Naive thymus-derived CD4-positive, alpha-beta T cell (primary cell): ENCODE measurements around the gene GMPPB. TPM values are rescaled to one million over a fixed set of nuclear protein-coding genes. Genes with fewer than 3 reads are reported as not detected.

Experiments
- ATAC-seq: fragments of 150-1000 bp; cut with Tn5 transposase; 2 replicates; pipeline ENCODE4 v1.10.0; 2021; ENCODE audit warnings: mild to moderate bottlenecking, moderate library complexity
- CTCF ChIA-PET: fragments of 350-600 bp; sonication (Branson Sonifier 250); formaldehyde crosslinking; loops from one replicate; lab custom pipeline; 2021; ENCODE audit warnings: antibody characterized with exemption; lab: Charles Lee
- POLR2A ChIA-PET: fragments of 350-600 bp; sonication (Branson Sonifier 250); formaldehyde crosslinking; loops from one replicate; lab custom pipeline; 2021; ENCODE audit warnings: antibody characterized with exemption, inconsistent platforms; lab: Charles Lee
- DNase-seq, 9 donors: peaks; one replicate each; pipeline versions ENCODE4 v3.0.0 to v3.0.0-alpha.2; 2020 to 2022; ENCODE audit warnings: mixed read lengths in 1 of 9
- H3K27ac ChIP-seq: one replicate; pipeline ENCODE4 v1.7.0; 2013; ENCODE audit warnings: mild to moderate bottlenecking, low read depth, low read length, moderate library complexity
- H3K27me3 ChIP-seq, 2 donors: one replicate each; pipeline ENCODE4 v1.7.0; 2013; ENCODE audit warnings: low read length in 2 of 2, mild to moderate bottlenecking in 2 of 2, moderate library complexity in 2 of 2; ENCODE audit not compliant: control insufficient read depth in 2 of 2, insufficient read depth in 2 of 2
- H3K36me3 ChIP-seq, 3 experiments: 1 replicate in 2 of 3; 2 replicates in 1 of 3; pipeline ENCODE4 v1.7.0; 2013; ENCODE audit warnings: low read length in 3 of 3, mild to moderate bottlenecking in 3 of 3, moderate library complexity in 1 of 3; ENCODE audit not compliant: insufficient read depth in 3 of 3, control insufficient read depth in 2 of 3
- H3K4me1 ChIP-seq, 2 donors: one replicate each; pipeline ENCODE4 v1.7.0; 2013; ENCODE audit warnings: low read length in 2 of 2, mild to moderate bottlenecking in 2 of 2, moderate library complexity in 1 of 2; ENCODE audit not compliant: control insufficient read depth in 2 of 2, insufficient read depth in 2 of 2
- H3K4me3 ChIP-seq: 2 replicates; pipeline ENCODE4 v1.7.0; 2013; ENCODE audit warnings: mild to moderate bottlenecking, low read length
- H3K9me3 ChIP-seq, 3 experiments: 1 replicate in 2 of 3; 2 replicates in 1 of 3; pipeline ENCODE4 v1.7.0; 2013; ENCODE audit warnings: low read length in 3 of 3; ENCODE audit not compliant: control insufficient read depth in 2 of 3
- H3K27ac Mint-ChIP-seq, 9 donors: one replicate each; pipeline ENCODE4 v1.8.0; 2020 to 2022; ENCODE audit warnings: mixed read lengths in 9 of 9, mild to moderate bottlenecking in 8 of 9, moderate library complexity in 5 of 9, inconsistent platforms in 2 of 9
- H3K27me3 Mint-ChIP-seq, 5 donors: one replicate each; pipeline ENCODE4 v1.8.0; 2021 to 2022; ENCODE audit warnings: mixed read lengths in 5 of 5, mild to moderate bottlenecking in 1 of 5
- H3K36me3 Mint-ChIP-seq, 5 donors: one replicate each; pipeline ENCODE4 v1.8.0; 2020 to 2022; ENCODE audit warnings: mixed read lengths in 5 of 5, mild to moderate bottlenecking in 3 of 5, inconsistent platforms in 1 of 5
- H3K4me1 Mint-ChIP-seq, 7 donors: one replicate each; pipeline ENCODE4 v1.8.0; 2020 to 2022; ENCODE audit warnings: mixed read lengths in 7 of 7, mild to moderate bottlenecking in 3 of 7, inconsistent platforms in 1 of 7
- H3K4me3 Mint-ChIP-seq, 10 donors: one replicate each; pipeline ENCODE4 v1.8.0; 2020 to 2022; ENCODE audit warnings: mild to moderate bottlenecking in 10 of 10, mixed read lengths in 10 of 10, moderate library complexity in 6 of 10, inconsistent platforms in 2 of 10
- H3K9me3 Mint-ChIP-seq, 11 donors: one replicate each; pipeline ENCODE4 v1.8.0; 2020 to 2022; ENCODE audit warnings: mixed read lengths in 11 of 11, mild to moderate bottlenecking in 4 of 11, inconsistent platforms in 1 of 11, moderate library complexity in 1 of 11
- intact Hi-C, 2 donors: fragments of 100-400 bp; cut with micrococcal nuclease; formaldehyde crosslinking; loops; one replicate each; pipeline ENCODE4 v1.15.1; 2023
- polyA plus RNA-seq, 2 donors: library from polyadenylated mRNA; unstranded; fragments of 300-500 nt; fragmentation: Illumina TruSeq; gene quantifications; one replicate each; pipeline ENCODE4 v1.2.3, GENCODE V29; 2021
- total RNA-seq, 6 experiments: library from RNA in 5 of 6; stranded (reverse) in 5 of 6; gene quantifications; 1 replicate in 5 of 6; 2 replicates in 1 of 6; pipeline ENCODE4 v1.2.3 and lab custom pipeline; 2021 to 2026

GMPPB gene
- total RNA-seq = 10 to 100 TPM; 38.3 to 60.4 (median 43.9) TPM
- 10 to 100 TPM; 14.9 to 18.1 TPM for polyA plus RNA-seq
- total RNA-seq (lab: John Stamatoyannopoulos, UW) = 76.7 reads per million, percentile 80 among the genes with 10 or more reads in this experiment

GRCh38 chr3:49723628-49724551 is at the start of gene GMPPB:
TSS of gene GMPPB (minus strand) at chr3:49723951. CDS start at chr3:49723726, 225 bp downstream.
- ChIA-PET CTCF (no interaction called here), POLR2A (interaction anchor here (0.6 to 1.5 kb wide), 9 partner anchors 8 to 260 kb away, joined by 3 to 5 read pairs (median 3); partner anchors contain the start of gene IP6K1)
- intact Hi-C loops = loop anchor here (1.0 to 5.0 kb wide), 8 partner anchors 21 to 203 kb away; partner anchors contain the start of genes IP6K1 (in 2 of the 2), TRAIP (in 2 of the 2), APEH (in 1 of the 2) and MON1A (in 1 of the 2)

DNA sequence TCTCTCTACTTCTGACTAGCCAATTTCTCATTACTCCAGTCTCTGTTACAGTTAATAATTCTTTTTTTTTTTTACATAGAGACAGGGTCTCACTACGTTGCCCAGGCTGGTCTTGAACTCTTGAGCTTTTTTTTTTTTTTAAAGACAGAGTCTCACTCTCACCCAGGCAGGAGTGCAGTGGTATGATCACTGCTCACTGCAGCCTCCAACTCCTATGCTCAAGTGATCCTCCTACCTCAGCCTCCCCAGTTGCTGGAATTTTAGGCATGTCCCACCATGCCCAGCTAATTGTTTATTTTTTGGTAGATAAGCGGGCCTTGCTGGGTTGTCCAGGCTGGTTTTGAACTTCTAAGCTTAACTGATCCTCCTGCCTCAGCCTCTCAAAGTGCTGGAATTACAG is 49.0 kb upstream of the GMPPB start:
- ChIA-PET CTCF (no interaction called here), POLR2A (interaction anchor here (0.6 to 1.1 kb wide), 3 partner anchors 17 to 202 kb away, joined by 3 to 4 read pairs (median 3); partner anchors contain the start of gene INKA1)
- H3K27me3 Mint-ChIP-seq = no peaks in the 10 kb centered on the region
- H3K36me3 Mint-ChIP-seq = peaks cover 3 to 20% (median 8%) of the 10 kb centered on the region in 5 donors
- no peaks in the 10 kb centered on the region for H3K9me3 Mint-ChIP-seq
- no peak overlapping the region for H3K4me3 ChIP-seq
- H3K27ac ChIP-seq = no peak overlapping the region
- intact Hi-C loops = no loop called here
- H3K4me3 Mint-ChIP-seq = no peak overlapping the region
- DNase-seq (no peak), ATAC-seq (no peak)
- H3K36me3 ChIP-seq = peaks cover 0 to 22% (median 0%) of the 10 kb centered on the region in 3 experiments
- H3K4me1 ChIP-seq = peaks cover 0 to 9% of the 10 kb centered on the region in 2 donors
- no peaks in the 10 kb centered on the region for H3K27me3 ChIP-seq
- peaks cover 11 to 56% (median 48%) of the 10 kb centered on the region in 7 donors for H3K4me1 Mint-ChIP-seq
- no peaks in the 10 kb centered on the region for H3K9me3 ChIP-seq
- H3K27ac Mint-ChIP-seq = no peak overlapping the region

More at GRCh38 chr3:49723628-49724551, at the start of gene GMPPB:
- H3K4me3 ChIP-seq = peak within 1 kb of the TSS; percentile 89
- no peaks in the 10 kb centered on the region for H3K27me3 Mint-ChIP-seq
- peak within 1 kb of the TSS; percentile 82 to 99 (median 97) for H3K27ac Mint-ChIP-seq
- ATAC-seq (peak; percentile 85), DNase-seq (peak; percentile 83 to 95 (median 87))
- H3K4me1 ChIP-seq = peaks cover 11 to 17% of the 10 kb centered on the region in 2 donors
- H3K9me3 ChIP-seq = no peaks in the 10 kb centered on the region
- peak within 1 kb of the TSS; percentile 91 to 98 (median 96) for H3K4me3 Mint-ChIP-seq
- peaks cover 12 to 37% (median 31%) of the 10 kb centered on the region in 7 donors for H3K4me1 Mint-ChIP-seq
- peaks cover 0 to 15% (median 0%) of the 10 kb centered on the region in 5 donors for H3K36me3 Mint-ChIP-seq
- no peaks in the 10 kb centered on the region for H3K27me3 ChIP-seq
- H3K36me3 ChIP-seq = peaks cover 0 to 46% (median 0%) of the 10 kb centered on the region in 3 experiments
- H3K27ac ChIP-seq = peak within 1 kb of the TSS; percentile 96
- peaks cover 0 to 5% (median 0%) of the 10 kb centered on the region in 11 donors for H3K9me3 Mint-ChIP-seq

DNA sequence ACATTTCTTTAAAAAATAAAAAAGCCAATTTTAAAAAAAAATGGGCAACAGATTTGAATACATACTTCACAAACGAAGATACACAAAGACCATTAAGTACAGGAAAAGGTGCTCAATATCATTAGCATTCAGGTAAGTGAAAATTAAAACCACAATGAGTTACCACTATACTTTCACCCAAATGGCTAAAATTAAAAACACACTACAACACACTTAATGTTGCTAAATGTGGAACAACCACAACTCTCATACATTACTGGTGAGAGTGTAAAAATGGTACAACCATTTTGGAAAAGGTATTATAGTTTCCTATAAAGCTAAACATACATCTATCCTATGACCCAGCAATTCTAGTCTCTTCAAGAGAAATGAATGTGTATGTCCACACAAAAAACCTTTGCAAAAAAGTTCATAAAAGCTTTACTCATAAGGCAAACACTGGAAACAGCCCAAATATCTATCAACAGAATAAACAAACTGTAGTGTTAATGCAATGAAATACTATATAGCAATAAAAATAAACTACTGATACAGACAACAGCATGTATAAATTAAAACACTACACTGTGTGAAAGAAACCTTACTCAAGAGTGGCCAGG is 47.7 kb upstream of the GMPPB start:
- Histone ChIP-seq H3K36me3 (peaks cover 0 to 15% (median 0%) of the 10 kb centered on the region in 3 experiments), H3K9me3 (no peaks in the 10 kb centered on the region), H3K27ac (no peak overlapping the region), H3K27me3 (no peaks in the 10 kb centered on the region), H3K4me1 (peaks cover 0 to 9% of the 10 kb centered on the region in 2 donors), H3K4me3 (no peak overlapping the region)
- H3K9me3 Mint-ChIP-seq = no peaks in the 10 kb centered on the region
- H3K27ac Mint-ChIP-seq = no peak overlapping the region
- intact Hi-C loops = no loop called here
- H3K36me3 Mint-ChIP-seq = peaks cover 3 to 15% (median 8%) of the 10 kb centered on the region in 5 donors
- ChIA-PET CTCF (interaction anchor here (0.6 to 0.7 kb wide), 4 partner anchors 68 to 299 kb away, joined by 3 read pairs; no protein-coding TSS in a partner anchor), POLR2A (interaction anchor here (1.1 kb wide), 1 partner anchor 32 kb away, joined by 3 read pairs; no protein-coding TSS in a partner anchor)
- DNase-seq (no peak), ATAC-seq (no peak)
- H3K4me1 Mint-ChIP-seq = peaks cover 11 to 58% (median 43%) of the 10 kb centered on the region in 7 donors
- no peak overlapping the region for H3K4me3 Mint-ChIP-seq
- no peaks in the 10 kb centered on the region for H3K27me3 Mint-ChIP-seq

DNA sequence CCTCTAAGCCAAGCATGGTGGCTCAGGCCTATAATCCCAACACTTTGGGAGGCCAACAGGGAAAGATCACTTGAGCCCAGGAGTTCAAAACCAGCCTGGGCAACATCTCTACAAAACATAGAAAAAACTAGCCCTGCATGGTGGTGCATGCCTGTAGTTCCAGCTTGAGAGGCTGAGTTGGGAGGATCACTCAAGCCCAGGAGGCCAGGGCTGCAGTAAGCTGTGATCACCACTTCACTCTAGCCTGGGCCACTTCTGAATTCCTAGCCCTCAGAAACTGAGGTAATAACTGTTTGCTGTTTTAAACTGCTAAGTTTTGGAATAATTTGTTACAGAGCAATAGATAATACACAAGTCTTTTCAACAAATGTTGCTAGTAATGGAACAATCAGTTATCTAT is 46.2 kb upstream of the GMPPB start:
- no peaks in the 10 kb centered on the region for H3K27me3 ChIP-seq
- ChIA-PET POLR2A (interaction anchor here (1.0 to 1.6 kb wide), 2 partner anchors 14 to 51 kb away, joined by 5 read pairs; partner anchors contain the start of gene AMIGO3), CTCF (no interaction called here)
- no peaks in the 10 kb centered on the region for H3K9me3 Mint-ChIP-seq
- peaks cover 0 to 5% of the 10 kb centered on the region in 2 donors for H3K4me1 ChIP-seq
- H3K9me3 ChIP-seq = no peaks in the 10 kb centered on the region
- H3K4me3 ChIP-seq = no peak overlapping the region
- no peaks in the 10 kb centered on the region for H3K27me3 Mint-ChIP-seq
- DNase-seq = no peak
- H3K36me3 ChIP-seq = peaks cover 0 to 15% (median 0%) of the 10 kb centered on the region in 3 experiments
- intact Hi-C loops = no loop called here
- no peak for ATAC-seq
- no peak overlapping the region for H3K27ac ChIP-seq
- peak overlapping the region in 2 of 10 donors; percentile 11 to 39 for H3K4me3 Mint-ChIP-seq
- H3K27ac Mint-ChIP-seq = peak overlapping the region in 2 of 9 donors; percentile 3 to 34
- H3K4me1 Mint-ChIP-seq = peaks cover 13 to 49% (median 36%) of the 10 kb centered on the region in 7 donors
- peaks cover 3 to 12% (median 7%) of the 10 kb centered on the region in 5 donors for H3K36me3 Mint-ChIP-seq

DNA sequence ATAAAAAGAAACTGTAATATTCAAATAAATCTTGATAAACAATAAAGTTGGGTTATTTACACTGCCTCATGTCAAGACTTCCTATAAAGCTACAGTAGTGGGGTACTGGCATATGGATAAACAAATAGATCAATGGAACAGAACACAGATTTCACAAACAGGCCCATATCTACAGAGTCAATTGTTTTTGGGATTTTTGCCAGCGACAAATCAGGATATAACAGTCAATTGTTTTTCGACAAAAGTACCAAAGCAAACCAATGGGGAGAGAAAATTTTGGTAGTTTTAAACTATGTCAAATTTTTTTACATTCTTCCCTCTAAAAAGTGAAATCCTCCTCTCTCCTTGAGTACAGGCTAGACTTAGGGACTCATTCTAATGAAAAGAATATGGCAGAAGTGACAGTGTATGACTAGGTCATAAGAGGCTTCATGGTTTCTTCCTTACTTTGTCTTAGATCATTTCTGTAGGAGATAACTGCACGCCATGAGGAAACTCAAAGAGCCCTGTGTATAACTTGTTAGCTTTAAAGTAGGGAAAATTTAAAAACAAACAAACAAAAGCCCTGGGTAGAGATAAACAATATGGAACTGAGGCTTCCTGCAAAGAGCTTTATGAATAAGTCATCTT is 45.6 kb upstream of the GMPPB start:
- H3K27me3 ChIP-seq = no peaks in the 10 kb centered on the region
- Mint-ChIP-seq H3K27ac (peak overlapping the region in 1 of 9 donors; percentile 3), H3K9me3 (no peaks in the 10 kb centered on the region), H3K27me3 (no peaks in the 10 kb centered on the region), H3K4me3 (peak overlapping the region in 1 of 10 donors; percentile 11), H3K36me3 (peaks cover 3 to 14% (median 9%) of the 10 kb centered on the region in 5 donors), H3K4me1 (peaks cover 12 to 49% (median 36%) of the 10 kb centered on the region in 7 donors)
- ATAC-seq (no peak), DNase-seq (no peak)
- H3K27ac ChIP-seq = no peak overlapping the region
- peaks cover 0 to 15% (median 0%) of the 10 kb centered on the region in 3 experiments for H3K36me3 ChIP-seq
- H3K4me3 ChIP-seq = no peak overlapping the region
- intact Hi-C loops = no loop called here
- peaks cover 0 to 5% of the 10 kb centered on the region in 2 donors for H3K4me1 ChIP-seq
- no peaks in the 10 kb centered on the region for H3K9me3 ChIP-seq
- ChIA-PET POLR2A (interaction anchor here (0.7 to 1.6 kb wide), 3 partner anchors 14 to 50 kb away, joined by 3 to 5 read pairs (median 5); partner anchors contain the start of gene AMIGO3), CTCF (interaction anchor here (0.6 kb wide), 1 partner anchor 66 kb away, joined by 3 read pairs; no protein-coding TSS in a partner anchor)
